Fibroblast of the aortic adventitia (primary cell): ENCODE measurements around the gene UBE2C. TPM values are rescaled to one million over a fixed set of nuclear protein-coding genes. Genes with fewer than 3 reads are reported as not detected.

ENCODE experiments used
- small RNA-seq: library from RNA; depleted of rRNA; stranded (forward); fragments of <200 nt; gene quantifications from one replicate; pipeline ENCODE3, GENCODE V24; 2012
- total RNA-seq: library from RNA; depleted of rRNA; stranded (reverse); fragments of >200 nt; gene quantifications from 2 replicates; pipeline ENCODE4 v1.2.3, GENCODE V29; 2012; ENCODE audit warnings: low replicate concordance

The UBE2C gene
- total RNA-seq, 1 donor, result 53.3 TPM

Small RNAs within 50 kb of the gene (small RNA-seq; reads per million reads assigned to genes)
- gene RNU6ATAC38P, result 0.89 reads per million, percentile 26 among the genes with 10 or more reads in this experiment

Other genes starting within 250 kb of the UBE2C start
- gene WFDC8, start 233.4 kb upstream of the UBE2C start, total RNA-seq, result not detected in 2 replicates
- not detected in 2 replicates for gene WFDC10A, start 182.9 kb upstream of the UBE2C start, total RNA-seq
- not detected in 2 replicates for gene WFDC9, start 181.4 kb upstream of the UBE2C start, total RNA-seq
- not detected in 2 replicates for gene WFDC11, start 142.4 kb upstream of the UBE2C start, total RNA-seq
- not detected in 2 replicates for gene WFDC13, start 110.6 kb upstream of the UBE2C start, total RNA-seq
- not detected in 2 replicates for gene WFDC10B, start 107.6 kb upstream of the UBE2C start, total RNA-seq
- gene SPINT4, start 90.3 kb upstream of the UBE2C start, total RNA-seq, result not detected in 2 replicates
- gene WFDC3, start 20.8 kb upstream of the UBE2C start, total RNA-seq, result 0.18 TPM in 1 of 2 replicates, not detected in the other
- gene DNTTIP1, start 20.7 kb upstream of the UBE2C start, total RNA-seq, result 17.4 and 26.4 TPM in 2 replicates
- 0.45 and 1.8 TPM in 2 replicates for gene TNNC2, start 14.7 kb downstream of the UBE2C start, total RNA-seq
- gene SNX21, start 21.2 kb downstream of the UBE2C start, total RNA-seq, result 88.8 and 90.7 TPM in 2 replicates
- 17.7 and 25.8 TPM in 2 replicates for gene ACOT8, start 44.7 kb downstream of the UBE2C start, total RNA-seq
- 1.9 and 4.3 TPM in 2 replicates for gene ZSWIM3, start 45.0 kb downstream of the UBE2C start, total RNA-seq
- gene ZSWIM1, start 68.6 kb downstream of the UBE2C start, total RNA-seq, result 4.0 and 15.1 TPM in 2 replicates
- 2.1 and 9.6 TPM in 2 replicates for gene SPATA25, start 75.0 kb downstream of the UBE2C start, total RNA-seq
- 6.8 and 7.0 TPM in 2 replicates for gene NEURL2, start 78.6 kb downstream of the UBE2C start, total RNA-seq
- gene CTSA, start 78.7 kb downstream of the UBE2C start, total RNA-seq, result 56.2 and 166 TPM in 2 replicates
- 66.9 and 107 TPM in 2 replicates for gene PLTP, start 99.5 kb downstream of the UBE2C start, total RNA-seq
- 12.1 and 15.9 TPM in 2 replicates for gene PCIF1, start 122.0 kb downstream of the UBE2C start, total RNA-seq
- gene ZNF335, start 159.6 kb downstream of the UBE2C start, total RNA-seq, result 18.2 and 20.9 TPM in 2 replicates
- gene MMP9, start 196.3 kb downstream of the UBE2C start, total RNA-seq, result not detected in 2 replicates
- not detected in 2 replicates for gene SLC12A5, start 216.6 kb downstream of the UBE2C start, total RNA-seq